Measurements from ENCODE around the gene ITIH3.

DNA sequence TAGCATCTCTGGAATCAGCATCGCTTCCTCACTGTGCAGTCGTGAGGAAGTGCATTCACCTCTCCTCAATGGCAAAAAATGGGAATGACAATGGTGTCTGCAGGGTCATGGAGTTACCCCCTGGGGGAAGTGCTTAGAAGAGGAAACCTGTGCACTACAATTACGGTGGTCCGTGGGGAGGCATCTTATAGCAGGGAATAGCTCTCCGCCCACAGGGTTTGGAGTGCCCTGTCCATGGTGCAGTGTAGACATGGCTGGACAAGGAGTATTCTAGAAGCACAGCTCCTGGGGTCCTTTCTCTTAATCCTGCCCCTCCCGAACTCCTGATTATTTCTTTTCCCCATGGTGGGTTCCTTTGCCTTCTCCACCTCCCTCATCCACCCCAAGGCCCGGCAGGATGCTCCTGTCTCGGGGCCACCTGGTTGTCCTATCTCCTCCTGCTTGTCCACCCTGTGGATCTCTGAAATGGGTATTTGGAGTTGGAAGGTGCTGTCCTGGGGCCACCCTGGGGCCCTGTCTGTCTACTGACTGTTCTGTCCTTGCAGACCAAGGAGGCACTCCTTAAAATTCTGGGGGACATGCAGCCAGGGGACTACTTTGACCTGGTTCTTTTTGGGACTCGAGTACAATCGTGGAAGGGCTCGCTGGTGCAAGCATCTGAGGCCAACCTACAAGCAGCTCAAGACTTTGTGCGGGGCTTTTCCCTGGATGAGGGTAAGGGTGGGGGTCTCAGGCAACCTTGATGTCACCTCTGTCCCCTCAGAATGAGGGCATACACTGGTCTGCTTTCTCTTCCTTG is 12.0 kb upstream of the ITIH3 start:
- TF ChIP-seq CTCF (IDR thresholded peaks at IDR 0.05), result no peak
- no peak for TF ChIP-seq POLR2A (IDR thresholded peaks at IDR 0.05)
